SKM-1 (cell line): ENCODE measurements around the gene GRAMD1A.
A peak's percentile ranks its signal among the peaks of the same experiment; 100 is the strongest.
"Not testable (repeated sequence)": the region's sequence is repeated elsewhere in the genome, so short reads cannot be mapped to it uniquely, and the experiment has no call there.

Experiments used
- DNase-seq: peaks from one replicate; lab custom pipeline; 2025; ENCODE audit not compliant: unreplicated experiment; lab: John Stamatoyannopoulos, UW

GRAMD1A gene

DNA sequence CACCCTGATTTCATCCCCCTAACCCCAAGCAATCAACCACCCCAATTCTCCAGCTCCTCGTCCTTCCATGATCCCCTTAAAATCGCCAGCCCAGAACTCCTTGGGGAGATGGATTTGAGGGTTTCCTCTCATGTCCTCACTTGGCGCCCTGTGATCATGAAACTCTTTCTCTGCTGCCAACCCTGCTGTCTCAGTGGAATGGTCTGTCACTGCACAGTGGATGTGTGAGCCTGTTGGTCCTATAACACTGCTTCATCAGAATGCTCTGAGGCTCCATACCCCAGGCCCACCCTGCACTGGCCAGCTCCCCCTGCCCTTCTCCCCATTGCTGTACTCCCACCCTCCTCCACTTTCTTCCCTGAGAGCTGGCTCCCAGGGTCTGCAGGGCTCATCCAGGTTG is 23.5 kb upstream of the GRAMD1A start:
- DNase-seq, result no peak

DNA sequence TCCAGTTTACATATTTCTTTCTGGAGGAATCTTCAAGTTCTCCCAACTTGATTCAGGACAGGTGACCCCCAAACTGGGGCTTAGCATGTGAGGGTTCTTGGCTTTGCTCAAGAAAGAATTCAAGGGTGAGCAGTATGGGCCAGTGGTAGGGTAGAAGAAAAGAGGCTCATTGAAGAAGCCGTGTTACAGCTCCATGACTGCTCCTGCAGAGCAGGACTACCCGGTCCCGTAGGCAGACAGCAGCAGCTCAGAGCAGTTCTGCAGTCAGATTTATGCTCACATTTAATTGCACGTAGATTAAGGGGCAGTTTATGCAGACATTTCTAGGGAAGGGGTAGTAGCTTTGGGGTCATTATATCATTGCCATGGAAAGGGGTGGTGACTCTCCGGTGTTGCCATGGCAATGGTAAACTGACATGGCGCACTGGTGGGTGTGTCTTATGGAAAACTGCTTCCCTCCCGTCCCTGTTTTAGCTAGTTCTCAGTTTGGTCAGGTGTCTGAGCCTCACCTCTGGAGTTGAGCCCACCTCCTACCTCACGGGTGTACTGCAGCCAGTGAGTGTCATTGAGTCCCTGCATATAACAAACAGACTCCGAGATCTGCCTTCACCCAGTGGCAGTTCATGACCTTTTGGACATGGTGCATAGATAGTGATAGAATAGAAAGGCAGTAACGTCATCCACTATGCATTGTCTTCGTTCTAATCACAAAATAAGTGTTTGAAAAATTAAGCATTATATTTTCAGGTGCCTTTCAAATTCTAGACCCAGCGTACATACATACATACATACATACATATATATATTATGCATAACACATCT is 20.1 kb upstream of the GRAMD1A start:
- DNase-seq, result no peak

DNA sequence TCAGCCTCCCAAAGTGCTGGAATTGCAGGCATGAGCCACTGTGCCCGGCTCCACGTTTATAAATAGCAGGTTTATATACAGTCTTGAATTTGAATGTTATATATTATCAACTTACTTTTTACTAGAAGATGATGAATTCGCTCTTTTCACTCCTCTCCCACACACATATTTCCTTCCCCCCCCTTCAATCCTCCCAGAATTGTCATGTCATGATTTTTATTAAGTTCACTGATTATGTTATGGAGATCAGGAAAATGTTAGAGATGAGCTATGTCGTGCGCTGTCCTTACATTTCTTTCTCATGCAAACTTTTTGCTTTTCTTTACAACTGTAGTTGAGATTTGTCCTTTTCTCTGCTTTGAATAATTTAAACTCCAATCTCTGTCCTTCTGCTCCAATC is 17.8 kb upstream of the GRAMD1A start:
- no peak for DNase-seq

DNA sequence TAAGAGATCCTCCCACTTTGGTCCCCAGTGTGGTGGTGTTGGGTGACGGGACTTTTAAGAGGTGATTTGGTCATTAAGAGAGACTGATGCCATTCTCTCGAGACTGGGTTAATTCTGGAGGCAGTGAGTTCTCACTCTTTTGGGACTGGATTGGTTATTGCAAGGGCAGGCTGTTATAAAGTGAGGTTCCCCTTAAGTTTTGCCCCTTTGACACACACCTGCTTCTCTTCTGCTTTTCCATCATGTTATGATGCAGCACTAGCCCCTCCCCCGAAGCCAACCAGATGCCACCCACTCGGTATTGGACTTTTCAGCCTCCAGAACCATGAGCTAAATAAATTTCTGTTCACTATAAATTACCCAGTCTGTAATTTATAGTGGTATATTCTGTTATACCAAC is 16.3 kb upstream of the GRAMD1A start:
- no peak for DNase-seq

DNA sequence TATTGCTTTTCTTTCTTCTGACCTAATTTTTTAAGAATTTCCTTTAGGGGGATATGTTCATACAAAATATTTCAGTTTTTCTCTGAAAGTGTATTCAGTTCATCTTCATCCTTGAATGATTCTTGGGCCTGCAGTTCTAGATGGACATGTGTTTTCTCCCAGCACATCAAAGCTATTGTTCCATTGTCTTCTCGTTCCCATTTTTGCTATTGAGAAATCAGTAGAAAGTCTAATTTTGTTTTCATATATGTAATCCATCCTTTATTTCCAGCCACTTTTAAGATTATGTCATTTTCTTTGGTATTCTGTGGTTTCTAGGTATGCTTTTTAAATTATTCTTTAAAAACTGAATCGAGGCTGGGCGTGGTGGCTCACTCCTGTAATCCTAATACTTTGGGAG is 15.8 kb upstream of the GRAMD1A start:
- DNase-seq, result no peak

DNA sequence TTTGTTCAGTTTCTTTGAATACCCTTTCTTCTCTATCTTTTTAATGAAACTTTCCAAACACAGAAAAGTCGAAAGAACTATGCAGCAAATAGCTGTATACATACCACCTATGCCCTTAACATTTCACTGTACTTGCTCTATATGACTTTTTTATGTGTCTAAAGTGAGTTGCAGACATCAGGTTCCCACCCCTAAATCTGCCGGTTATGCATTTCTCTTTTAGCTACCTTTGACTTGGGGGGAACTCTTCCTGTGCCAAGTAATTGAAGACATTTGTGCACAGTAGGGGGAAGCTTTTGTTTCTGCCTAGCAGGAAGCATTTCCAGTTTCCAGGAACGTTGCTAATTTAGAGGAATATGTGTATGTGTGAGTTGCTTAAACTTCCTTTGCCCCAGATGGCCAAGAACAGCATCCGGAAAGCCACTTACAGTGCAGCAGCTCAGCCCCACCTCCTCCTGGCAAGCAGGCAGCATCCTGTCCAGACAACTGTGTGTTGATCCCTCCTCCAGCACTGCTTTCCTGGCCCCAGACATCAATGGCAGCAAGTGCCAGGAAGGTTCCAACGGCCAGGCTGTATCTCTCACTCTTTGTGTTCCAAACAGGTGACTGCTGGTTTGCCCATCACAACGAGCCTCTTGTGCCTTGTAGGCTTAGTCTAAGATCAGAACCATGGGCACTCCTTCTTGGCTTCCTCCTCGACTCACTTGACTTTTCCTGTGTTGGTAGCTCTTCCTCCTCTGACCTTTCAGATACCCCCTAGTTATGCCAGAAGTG is 14.7 kb upstream of the GRAMD1A start:
- no peak for DNase-seq

DNA sequence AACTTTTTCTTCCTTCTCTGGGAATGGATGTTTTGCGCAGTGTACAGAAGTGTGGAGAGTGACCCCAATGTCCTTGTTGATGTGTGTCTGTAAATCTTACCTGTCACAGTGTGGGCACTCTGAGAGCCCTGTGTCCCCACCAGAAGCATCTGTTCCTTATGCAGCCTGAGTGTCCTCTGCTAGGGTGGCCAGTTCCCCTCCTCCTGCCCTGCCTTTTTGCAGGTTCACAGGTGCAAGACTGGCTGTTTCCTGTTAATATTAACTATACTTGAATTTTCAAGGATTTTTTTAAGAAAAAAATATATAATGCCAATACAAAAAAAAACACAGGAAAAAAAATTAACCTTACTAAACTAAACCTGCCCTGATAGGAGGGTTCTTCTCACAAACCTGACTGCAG is 12.0 kb upstream of the GRAMD1A start:
- DNase-seq, result no peak

DNA sequence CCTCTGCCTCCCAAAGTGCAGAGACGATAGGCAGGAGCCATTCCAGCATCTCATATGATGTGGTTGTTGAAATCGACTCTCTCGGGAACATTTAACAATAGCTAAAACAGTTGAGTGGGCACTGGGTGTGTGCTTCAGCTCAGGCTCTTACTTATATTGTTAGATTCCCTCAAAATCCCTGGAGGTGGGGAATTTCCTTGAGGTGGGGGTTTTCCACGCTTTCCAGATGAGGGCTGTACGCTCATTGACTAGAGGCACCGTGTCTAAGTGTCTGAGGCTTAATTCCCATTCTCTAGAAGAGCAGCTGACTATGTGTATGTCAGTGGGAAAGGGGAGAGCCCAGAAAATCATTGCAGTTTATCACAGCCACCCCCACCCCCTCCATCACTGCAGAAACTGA is 10.8 kb upstream of the GRAMD1A start:
- no peak for DNase-seq

DNA sequence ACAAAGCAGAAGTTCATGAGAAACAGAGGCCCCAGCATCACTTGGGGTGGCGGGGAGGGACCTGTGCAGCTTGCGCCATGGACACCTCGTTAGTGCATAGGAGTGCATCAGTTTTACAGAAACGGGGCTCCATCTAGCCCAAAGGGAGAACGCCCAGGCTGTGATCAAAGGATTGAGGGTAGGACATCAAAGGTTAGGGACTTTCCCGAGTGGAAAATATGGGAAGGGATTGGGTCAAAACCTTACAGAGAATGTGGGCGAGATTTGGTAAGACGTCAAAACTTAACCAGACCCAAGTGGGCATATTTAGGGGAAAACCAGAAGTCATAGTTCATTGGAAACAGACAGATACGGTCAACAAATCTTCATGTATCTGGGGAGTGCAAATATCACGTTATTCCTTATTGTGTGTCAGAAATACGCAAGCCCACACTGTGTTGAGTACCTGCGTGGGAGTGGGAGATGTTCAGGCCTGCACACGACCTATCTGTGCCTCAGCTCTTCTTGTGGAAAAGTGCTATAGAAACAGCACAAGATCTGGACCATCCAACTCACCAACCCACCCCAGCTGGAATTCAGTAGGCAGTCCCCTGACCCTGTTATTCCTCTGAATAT is 9.4 kb upstream of the GRAMD1A start:
- no peak for DNase-seq

DNA sequence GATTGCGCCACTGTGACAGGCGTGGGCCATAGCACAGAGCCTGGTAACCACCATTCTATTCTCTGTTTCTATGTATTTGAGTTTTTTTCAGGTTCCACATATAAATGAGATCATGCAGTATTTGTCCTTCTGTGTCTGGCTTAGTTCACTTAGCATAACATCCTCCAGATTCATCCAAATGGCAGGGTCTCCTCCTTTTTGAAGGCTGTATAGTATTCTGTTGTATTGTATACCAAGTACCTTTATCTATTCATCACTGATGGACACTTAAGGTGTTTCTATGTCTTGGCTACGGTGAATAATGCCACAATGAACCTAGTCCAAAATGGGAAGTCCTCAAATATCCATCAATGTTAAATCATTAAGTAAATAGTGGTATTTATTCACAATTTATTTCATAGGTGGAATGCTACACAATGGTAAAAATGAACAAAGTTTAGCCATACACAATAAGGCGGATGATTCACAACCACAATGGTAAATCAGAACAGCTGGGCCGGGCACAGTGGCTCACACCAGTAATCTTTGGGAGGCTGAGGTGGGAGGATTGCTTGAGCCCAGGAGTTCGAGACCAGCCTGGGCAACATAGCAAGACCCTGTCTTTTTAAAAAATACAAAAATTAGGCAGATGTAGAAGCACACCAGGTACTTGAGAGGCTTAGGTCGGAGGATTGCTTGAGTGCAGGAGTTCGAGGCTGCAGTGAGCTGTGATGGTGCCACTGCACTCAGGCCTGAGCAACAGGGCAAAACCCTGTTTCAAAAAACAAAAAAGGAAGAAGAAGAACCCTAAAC is 8.4 kb upstream of the GRAMD1A start:
- no peak for DNase-seq

DNA sequence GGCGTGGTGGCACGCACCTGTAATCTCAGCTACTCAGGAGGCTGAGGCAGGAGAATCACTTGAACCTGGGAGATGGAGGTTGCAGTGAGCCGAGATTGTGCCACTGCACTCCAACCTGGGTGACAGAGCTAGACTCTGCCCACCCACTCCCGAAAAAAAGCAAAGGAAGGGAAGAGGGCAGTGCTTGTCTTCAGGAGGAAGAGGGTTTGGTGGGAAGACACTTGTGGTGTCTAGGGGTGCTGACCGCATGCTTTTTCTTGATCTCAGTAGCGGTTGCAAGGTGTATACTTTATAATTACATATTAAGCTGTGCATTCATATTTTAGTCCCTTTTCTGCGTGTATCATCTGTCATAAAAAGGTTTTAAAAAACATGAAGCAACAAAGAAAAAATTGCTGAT is 7.5 kb upstream of the GRAMD1A start:
- not testable (repeated sequence) for DNase-seq

DNA sequence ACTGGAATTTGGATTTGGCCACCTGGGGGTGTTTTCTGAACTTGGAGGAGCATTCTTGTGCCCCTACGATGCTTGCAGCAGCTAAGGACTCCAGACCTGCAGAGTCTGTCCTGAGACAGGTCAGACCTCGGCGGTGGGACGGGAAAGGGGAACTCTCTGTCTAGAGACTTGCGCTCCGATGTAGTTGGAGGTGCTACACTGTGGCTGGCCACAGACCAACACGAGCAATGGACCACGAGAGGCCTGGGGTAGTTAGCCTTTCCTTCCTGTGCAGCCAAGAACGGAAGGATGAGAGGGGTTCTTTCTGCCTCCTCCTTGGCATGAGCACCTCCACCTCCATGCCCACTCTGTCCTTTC is 5.9 kb upstream of the GRAMD1A start:
- DNase-seq, result no peak

DNA sequence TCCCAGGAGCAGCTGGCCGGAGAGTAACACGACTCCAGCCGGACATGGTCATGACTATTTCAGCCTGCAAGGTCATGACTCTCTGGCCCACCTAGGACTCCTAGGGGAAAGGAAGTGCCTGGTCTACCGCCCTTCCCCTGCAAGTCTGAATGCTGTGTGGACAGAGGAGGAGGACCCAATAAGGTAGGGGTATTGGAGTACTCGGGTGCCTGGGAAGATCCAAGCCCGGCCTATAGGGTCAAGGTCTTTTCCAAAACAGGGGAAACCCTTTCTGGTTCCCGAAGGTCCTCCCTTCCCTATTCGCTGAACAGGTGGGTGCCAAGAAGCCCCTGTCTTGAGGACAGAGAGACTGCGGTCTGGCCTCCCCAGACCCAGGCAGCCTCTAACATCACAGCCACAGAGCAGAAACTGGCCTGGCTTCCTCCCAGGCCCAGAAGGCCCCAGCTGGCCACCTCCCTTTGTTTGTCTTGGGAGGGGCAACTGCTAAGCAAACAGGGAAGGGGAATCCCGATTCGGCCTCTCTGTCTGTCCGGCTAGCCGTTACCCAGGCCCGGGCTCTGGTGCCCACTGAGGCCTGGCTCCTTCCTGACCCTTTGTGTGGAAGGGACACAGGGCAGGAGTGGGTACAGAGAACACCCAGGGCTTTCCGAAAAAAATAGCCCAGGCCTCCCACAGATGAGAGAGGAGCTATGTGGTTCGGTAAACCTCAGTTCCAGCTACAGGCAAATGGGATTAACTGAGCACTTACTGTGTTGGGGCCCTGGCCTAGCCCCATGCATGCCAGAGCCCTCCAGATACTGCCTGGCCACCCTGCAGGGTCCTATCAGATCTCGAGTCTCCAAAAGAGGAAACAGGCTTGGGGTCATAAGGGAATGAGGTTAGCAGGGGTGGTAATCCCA is 5.2 kb upstream of the GRAMD1A start:
- no peak for DNase-seq

DNA sequence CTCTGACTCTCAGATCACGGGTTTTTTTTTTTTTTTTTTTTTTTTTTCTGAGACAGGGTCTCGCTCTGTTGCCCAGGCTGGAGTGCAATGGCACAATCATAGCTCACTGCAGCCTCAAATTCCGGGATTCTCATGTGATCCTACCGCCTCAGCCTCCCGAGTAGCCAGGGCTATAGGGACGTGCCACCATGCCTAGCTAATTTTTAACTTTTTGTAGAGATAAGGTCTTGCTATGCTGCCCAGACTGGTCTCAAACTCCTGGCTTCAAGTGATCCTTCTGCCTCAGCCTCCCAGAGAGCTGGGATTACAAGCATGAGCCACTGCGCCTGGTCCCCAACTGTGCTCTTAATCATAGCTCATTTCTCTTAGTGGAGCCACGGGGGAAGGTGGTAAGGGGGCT is 4.6 kb upstream of the GRAMD1A start:
- DNase-seq, result no peak

DNA sequence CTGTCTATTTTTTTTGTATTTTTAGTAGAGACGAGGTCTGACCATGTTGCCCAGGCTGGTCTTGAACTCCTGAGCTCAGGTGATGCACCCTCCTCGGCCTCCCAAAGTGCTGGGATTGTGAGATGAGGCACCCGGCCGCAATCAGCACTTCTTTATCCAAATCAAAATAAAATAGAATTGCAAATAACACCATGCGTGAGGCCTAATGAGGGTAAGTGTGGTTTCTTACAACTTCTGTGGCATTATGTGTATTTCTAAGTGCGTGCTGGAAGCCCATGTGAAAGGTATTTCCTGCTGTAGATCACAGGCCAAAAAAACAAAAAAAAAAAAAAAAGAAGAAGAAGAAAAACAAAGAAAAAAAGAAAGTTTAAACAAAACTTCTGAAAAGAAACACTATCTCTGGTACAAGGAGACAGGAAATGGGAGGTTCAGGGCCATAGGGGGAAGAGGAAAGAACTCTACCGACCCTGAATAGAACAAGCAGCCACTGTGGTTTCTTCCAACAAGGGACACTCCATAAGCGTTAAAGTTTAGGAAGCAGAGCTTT is 3.0 kb upstream of the GRAMD1A start:
- peak; percentile 18 for DNase-seq

DNA sequence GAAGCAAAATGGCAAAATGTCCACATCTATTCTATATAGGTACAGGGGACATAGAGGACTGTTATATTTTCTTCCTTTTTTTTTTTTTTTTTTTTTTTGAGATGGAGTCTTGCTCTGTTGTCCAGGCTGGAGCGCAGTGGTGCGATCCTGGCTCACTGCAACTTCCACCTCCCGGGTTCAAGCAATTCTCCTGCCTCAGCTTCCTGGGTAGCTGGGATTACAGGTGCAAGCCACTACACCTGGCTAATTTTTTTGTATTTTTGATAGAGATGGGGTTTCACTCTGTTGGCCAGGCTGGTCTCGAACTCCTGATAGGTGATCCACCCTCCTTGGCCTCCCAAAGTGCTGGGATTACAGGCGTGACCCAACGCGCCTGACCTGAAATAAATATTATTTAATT is 1.9 kb upstream of the GRAMD1A start:
- DNase-seq, result not testable (repeated sequence)

DNA sequence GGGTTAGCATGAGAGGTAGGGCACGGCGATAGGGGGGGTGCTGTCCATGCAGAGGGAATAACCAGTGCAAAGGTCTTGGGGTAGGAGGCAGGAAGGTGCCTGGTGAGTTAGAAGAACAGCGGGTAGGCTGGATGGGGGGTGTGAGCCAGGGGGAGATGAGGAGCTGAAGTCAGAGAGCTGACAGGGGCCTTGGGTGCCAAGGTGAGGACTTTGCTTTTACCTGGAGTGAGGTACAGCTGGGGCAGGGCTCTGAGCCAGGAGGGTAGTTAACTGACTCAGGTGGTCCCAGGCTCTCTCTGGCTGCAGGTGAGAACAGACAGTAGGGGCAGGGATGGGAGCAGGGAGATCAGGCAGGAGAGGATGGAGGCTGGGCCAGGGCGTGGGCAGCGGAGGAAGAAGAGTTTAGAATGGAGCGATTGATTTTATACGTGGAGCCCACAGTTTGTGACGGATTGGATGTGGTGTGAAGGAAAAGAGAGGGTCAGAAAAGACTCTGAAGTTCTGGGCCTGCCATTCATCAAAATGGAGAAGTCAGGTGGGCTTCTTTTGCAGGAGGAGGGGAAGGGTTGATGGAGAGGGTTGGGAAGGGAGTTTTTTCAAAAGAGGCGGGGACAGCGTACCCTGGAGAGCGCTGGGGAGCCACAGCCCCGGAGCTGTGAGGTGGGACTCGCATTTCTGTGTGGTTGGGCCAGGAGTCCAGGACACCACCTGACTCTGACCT is 1.2 kb upstream of the GRAMD1A start:
- no peak for DNase-seq

DNA sequence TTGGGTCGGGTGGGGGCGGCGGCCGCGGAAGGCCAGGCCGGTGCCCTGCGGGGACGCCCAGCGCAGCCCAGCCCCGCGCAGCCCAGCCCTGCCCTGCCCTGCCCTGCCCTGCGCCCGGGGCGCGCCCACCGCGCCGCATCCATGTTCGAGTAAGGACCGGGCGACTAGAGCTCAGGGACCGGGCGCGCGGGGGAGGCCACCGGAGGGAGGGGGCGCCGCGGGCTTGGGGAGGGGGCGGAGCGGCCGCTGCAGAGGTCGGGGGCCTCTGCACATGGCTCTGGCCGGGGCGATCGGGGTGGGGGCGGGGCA is 169 bp downstream of the GRAMD1A start:
- DNase-seq, result no peak

DNA sequence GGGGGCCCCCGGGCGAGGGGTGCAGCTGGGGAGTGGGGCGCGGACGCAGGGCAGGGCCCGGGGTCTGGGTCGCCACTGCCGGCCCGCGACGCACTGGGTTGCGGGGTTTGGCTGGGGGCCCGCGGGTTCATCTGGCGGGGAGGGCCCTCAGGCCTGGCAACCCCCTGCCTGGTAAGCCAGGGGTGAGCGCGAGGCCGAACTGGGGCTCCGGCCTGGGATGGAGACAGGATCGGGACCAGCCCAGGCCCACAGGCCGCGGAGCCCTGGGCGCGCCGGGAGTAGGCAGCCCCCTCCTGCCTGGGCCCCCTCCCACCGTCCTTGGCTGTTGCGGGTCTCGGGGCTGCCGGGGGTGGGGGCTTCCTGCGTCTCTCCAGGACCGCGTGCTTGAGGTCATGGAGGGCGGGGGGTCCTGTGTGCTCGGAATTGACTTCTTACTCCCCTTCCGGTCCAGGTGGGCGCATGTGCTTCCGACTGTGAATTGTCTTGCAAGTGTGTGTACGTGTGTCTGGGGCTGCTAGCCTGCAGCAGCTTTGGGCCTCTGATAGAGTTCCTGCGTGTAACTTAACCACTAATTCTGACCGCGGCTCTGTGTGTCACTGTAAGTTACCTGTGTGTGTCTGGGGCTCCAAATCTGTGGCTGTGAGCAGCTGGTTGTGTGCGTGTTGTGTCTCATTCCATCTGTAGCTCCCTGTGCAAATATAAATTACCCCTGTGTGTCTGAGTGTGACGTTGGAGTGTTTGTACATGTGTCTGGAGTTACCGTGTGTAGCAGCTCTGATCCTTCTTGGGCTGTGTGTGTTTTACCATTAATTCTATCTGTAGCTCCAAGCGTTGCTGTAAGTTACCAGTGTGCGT is 751 bp downstream of the GRAMD1A start:
- no peak for DNase-seq
